GM23338 (cell line): ENCODE results near the gene GRIK5. TPM values are rescaled to one million over a fixed set of nuclear protein-coding genes. Genes with fewer than 3 reads are reported as not detected.
"Not testable (repeated sequence)": the region's sequence is repeated elsewhere in the genome, so short reads cannot be mapped to it uniquely, and the experiment has no call there.

ENCODE experiments used
- ATAC-seq: fragments of 200-7000 bp; cut with Tn5 transposase; 3 replicates; pipeline ENCODE4 v1.9.1; 2020
- DNase-seq: peaks from one replicate; pipeline ENCODE4 v3.0.0-alpha.2; 2015; ENCODE audit warnings: low spot score
- H2AFZ ChIP-seq: fragments of 200-600 bp; sonication (generic); 2 replicates; pipeline ENCODE4 v1.8.0; 2016; ENCODE audit warnings: antibody characterized with exemption, mild to moderate bottlenecking, moderate library complexity
- H3F3A ChIP-seq: fragments of 200-600 bp; sonication (generic); replicated peaks from 2 replicates; pipeline ENCODE4 v1.8.0; 2017; ENCODE audit warnings: antibody characterized with exemption, mixed run types, low read depth
- H3K27ac ChIP-seq: fragments of 200-600 bp; sonication (generic); 2 replicates; pipeline ENCODE4 v1.6.1; 2016; ENCODE audit warnings: low read depth
- H3K27me3 ChIP-seq: fragments of 200-600 bp; sonication (generic); 2 replicates; pipeline ENCODE4 v1.8.0; 2016; ENCODE audit warnings: mild to moderate bottlenecking, mixed run types, moderate library complexity; ENCODE audit not compliant: insufficient read depth
- H3K36me3 ChIP-seq: fragments of 200-600 bp; sonication (generic); 2 replicates; pipeline ENCODE4 v1.8.0; 2016; ENCODE audit warnings: mild to moderate bottlenecking; ENCODE audit not compliant: insufficient read depth
- H3K4me1 ChIP-seq: fragments of 200-600 bp; sonication (generic); 2 replicates; pipeline ENCODE4 v1.8.0; 2016; ENCODE audit warnings: mild to moderate bottlenecking, moderate library complexity; ENCODE audit not compliant: insufficient read depth
- H3K4me2 ChIP-seq: fragments of 200-600 bp; sonication (generic); 2 replicates; pipeline ENCODE4 v1.7.1; 2017; ENCODE audit warnings: mixed run types
- H3K4me3 ChIP-seq: fragments of 200-600 bp; sonication (generic); 2 replicates; pipeline ENCODE4 v1.6.1; 2016; ENCODE audit warnings: mixed run types
- H3K79me2 ChIP-seq: fragments of 200-600 bp; sonication (generic); replicated peaks from 2 replicates; pipeline ENCODE4 v1.8.0; 2017; ENCODE audit warnings: mild to moderate bottlenecking; ENCODE audit not compliant: insufficient read depth
- H3K9me2 ChIP-seq: fragments of 200-600 bp; sonication (generic); 2 replicates; pipeline ENCODE4 v1.8.0; 2017; ENCODE audit not compliant: insufficient read depth
- H4K20me1 ChIP-seq: fragments of 200-600 bp; sonication (generic); replicated peaks from 2 replicates; pipeline ENCODE4 v1.8.0; 2017; ENCODE audit warnings: mild to moderate bottlenecking; ENCODE audit not compliant: insufficient read depth
- H3K27ac Mint-ChIP-seq: 2 replicates; pipeline ENCODE4 v1.8.0; 2020; ENCODE audit warnings: inconsistent platforms, mild to moderate bottlenecking, moderate library complexity, mixed read lengths
- H3K27me3 Mint-ChIP-seq: 3 replicates; pipeline ENCODE4 v1.8.0; 2022; ENCODE audit warnings: low read depth, mild to moderate bottlenecking, moderate library complexity, mixed read lengths, inconsistent platforms; ENCODE audit not compliant: insufficient read depth, poor library complexity
- H3K36me3 Mint-ChIP-seq: 3 replicates; pipeline ENCODE4 v1.8.0; 2021; ENCODE audit warnings: low read depth, mild to moderate bottlenecking, inconsistent platforms, moderate library complexity, mixed read lengths
- H3K4me1 Mint-ChIP-seq: 3 replicates; pipeline ENCODE4 v1.8.0; 2020; ENCODE audit warnings: mild to moderate bottlenecking, inconsistent platforms, mixed read lengths
- H3K4me3 Mint-ChIP-seq: 3 replicates; pipeline ENCODE4 v1.8.0; 2021; ENCODE audit warnings: moderate library complexity, mild to moderate bottlenecking, inconsistent platforms, mixed read lengths
- H3K9me3 Mint-ChIP-seq: 3 replicates; pipeline ENCODE4 v1.8.0; 2020; ENCODE audit warnings: moderate library complexity, mild to moderate bottlenecking, inconsistent platforms, mixed read lengths
- CREB1 ChIP-seq: fragments of 250-450 bp; sonication (Bioruptor Pico); IDR thresholded peaks from 2 replicates; pipeline ENCODE4 v1.5.0; 2020; ENCODE audit warnings: low read depth, mild to moderate bottlenecking, moderate library complexity
- EZH2 ChIP-seq: fragments of 200-600 bp; sonication (generic); IDR thresholded peaks from one replicate; pipeline ENCODE4 v1.8.0; 2017; ENCODE audit warnings: antibody characterized with exemption, mild to moderate bottlenecking, low read depth; ENCODE audit not compliant: unreplicated experiment
- POLR2AphosphoS5 ChIP-seq: IDR thresholded peaks from 2 replicates; pipeline ENCODE4 v1.6.1; 2016; ENCODE audit warnings: antibody characterized with exemption, low read depth
- ZNF114 ChIP-seq: fragments of 250-450 bp; sonication (Bioruptor Pico); IDR thresholded peaks from 2 replicates; pipeline ENCODE4 v1.5.0; 2020; ENCODE audit warnings: mild to moderate bottlenecking, moderate library complexity
- ZNF331 ChIP-seq: fragments of 250-450 bp; sonication (Bioruptor Pico); IDR thresholded peaks from 2 replicates; pipeline ENCODE4 v1.5.0; 2020; ENCODE audit warnings: low read depth, mild to moderate bottlenecking, moderate library complexity
- polyA plus RNA-seq: library from polyadenylated mRNA; unstranded; fragments of >200 nt; fragmentation: Nextera tagmentation; extraction: Ambion mirVana; gene quantifications from 2 replicates; pipeline ENCODE4 v1.2.1, GENCODE V29; 2016
- total RNA-seq: library from RNA; depleted of rRNA; stranded (reverse); fragments of >200 nt; shearing (Covaris generic); gene quantifications from 2 replicates; pipeline ENCODE4 v1.2.3, GENCODE V29; 2014
- TF ChIP-seq, protein P1 (sequence below): fragments of 250-450 bp; sonication (Bioruptor Pico); IDR thresholded peaks from 2 replicates; pipeline ENCODE4 v1.5.0; 2020; ENCODE audit warnings: mild to moderate bottlenecking, moderate library complexity
- TF ChIP-seq, protein P2 (sequence below), 2 experiments: fragments of 200-600 bp in 1 of 2; sonication (generic) in 1 of 2; conservative IDR thresholded peaks; 2 replicates each; pipeline versions ENCODE4 v1.5.1 to v1.6.1; 2016 to 2017; ENCODE audit warnings: antibody characterized with exemption in 2 of 2, low read depth in 2 of 2, mild to moderate bottlenecking in 2 of 2, moderate library complexity in 1 of 2

The GRIK5 gene
- total and polyA plus RNA-seq, 2 experiments from 2014 or later = 5.1 to 42.5 TPM

DNA sequence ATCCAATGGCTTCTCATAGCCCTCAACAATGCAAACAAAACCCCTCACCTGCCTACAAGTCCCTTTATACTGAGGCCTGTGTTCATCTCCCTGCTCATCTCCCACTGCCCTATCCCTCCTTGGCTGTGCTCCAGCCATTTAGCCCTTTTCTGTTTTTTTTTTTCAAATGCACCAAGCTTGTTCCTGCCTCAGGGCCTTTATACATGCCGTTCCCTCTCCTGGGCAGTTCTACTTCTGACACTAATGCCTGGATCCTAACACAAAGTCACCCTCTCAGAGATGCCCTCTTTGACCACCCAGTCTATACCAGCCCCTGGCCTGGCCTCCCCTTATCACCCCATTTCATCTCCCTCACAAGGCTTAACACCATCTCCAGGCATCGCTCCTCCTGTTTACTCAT is 32.9 kb upstream of the GRIK5 start (continued):
- TF ChIP-seq, protein P1, sequence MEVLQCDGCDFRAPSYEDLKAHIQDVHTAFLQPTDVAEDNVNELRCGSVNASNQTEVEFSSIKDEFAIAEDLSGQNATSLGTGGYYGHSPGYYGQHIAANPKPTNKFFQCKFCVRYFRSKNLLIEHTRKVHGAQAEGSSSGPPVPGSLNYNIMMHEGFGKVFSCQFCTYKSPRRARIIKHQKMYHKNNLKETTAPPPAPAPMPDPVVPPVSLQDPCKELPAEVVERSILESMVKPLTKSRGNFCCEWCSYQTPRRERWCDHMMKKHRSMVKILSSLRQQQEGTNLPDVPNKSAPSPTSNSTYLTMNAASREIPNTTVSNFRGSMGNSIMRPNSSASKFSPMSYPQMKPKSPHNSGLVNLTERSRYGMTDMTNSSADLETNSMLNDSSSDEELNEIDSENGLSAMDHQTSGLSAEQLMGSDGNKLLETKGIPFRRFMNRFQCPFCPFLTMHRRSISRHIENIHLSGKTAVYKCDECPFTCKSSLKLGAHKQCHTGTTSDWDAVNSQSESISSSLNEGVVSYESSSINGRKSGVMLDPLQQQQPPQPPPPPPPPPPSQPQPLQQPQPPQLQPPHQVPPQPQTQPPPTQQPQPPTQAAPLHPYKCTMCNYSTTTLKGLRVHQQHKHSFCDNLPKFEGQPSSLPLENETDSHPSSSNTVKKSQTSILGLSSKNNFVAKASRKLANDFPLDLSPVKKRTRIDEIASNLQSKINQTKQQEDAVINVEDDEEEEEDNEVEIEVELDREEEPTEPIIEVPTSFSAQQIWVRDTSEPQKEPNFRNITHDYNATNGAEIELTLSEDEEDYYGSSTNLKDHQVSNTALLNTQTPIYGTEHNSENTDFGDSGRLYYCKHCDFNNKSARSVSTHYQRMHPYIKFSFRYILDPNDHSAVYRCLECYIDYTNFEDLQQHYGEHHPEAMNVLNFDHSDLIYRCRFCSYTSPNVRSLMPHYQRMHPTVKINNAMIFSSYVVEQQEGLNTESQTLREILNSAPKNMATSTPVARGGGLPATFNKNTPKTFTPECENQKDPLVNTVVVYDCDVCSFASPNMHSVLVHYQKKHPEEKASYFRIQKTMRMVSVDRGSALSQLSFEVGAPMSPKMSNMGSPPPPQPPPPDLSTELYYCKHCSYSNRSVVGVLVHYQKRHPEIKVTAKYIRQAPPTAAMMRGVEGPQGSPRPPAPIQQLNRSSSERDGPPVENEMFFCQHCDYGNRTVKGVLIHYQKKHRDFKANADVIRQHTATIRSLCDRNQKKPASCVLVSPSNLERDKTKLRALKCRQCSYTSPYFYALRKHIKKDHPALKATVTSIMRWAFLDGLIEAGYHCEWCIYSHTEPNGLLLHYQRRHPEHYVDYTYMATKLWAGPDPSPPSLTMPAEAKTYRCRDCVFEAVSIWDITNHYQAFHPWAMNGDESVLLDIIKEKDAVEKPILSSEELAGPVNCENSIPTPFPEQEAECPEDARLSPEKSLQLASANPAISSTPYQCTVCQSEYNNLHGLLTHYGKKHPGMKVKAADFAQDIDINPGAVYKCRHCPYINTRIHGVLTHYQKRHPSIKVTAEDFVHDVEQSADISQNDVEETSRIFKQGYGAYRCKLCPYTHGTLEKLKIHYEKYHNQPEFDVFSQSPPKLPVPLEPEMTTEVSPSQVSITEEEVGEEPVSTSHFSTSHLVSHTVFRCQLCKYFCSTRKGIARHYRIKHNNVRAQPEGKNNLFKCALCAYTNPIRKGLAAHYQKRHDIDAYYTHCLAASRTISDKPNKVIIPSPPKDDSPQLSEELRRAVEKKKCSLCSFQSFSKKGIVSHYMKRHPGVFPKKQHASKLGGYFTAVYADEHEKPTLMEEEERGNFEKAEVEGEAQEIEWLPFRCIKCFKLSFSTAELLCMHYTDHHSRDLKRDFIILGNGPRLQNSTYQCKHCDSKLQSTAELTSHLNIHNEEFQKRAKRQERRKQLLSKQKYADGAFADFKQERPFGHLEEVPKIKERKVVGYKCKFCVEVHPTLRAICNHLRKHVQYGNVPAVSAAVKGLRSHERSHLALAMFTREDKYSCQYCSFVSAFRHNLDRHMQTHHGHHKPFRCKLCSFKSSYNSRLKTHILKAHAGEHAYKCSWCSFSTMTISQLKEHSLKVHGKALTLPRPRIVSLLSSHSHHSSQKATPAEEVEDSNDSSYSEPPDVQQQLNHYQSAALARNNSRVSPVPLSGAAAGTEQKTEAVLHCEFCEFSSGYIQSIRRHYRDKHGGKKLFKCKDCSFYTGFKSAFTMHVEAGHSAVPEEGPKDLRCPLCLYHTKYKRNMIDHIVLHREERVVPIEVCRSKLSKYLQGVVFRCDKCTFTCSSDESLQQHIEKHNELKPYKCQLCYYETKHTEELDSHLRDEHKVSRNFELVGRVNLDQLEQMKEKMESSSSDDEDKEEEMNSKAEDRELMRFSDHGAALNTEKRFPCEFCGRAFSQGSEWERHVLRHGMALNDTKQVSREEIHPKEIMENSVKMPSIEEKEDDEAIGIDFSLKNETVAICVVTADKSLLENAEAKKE (CRISPR knock-in tag) = no peak
- no peak for TF ChIP-seq CREB1
- TF ChIP-seq ZNF331 (CRISPR knock-in tag) = no peak
- TF ChIP-seq ZNF114 (CRISPR knock-in tag) = no peak
- TF ChIP-seq EZH2 = no peak
- TF ChIP-seq, protein P2, sequence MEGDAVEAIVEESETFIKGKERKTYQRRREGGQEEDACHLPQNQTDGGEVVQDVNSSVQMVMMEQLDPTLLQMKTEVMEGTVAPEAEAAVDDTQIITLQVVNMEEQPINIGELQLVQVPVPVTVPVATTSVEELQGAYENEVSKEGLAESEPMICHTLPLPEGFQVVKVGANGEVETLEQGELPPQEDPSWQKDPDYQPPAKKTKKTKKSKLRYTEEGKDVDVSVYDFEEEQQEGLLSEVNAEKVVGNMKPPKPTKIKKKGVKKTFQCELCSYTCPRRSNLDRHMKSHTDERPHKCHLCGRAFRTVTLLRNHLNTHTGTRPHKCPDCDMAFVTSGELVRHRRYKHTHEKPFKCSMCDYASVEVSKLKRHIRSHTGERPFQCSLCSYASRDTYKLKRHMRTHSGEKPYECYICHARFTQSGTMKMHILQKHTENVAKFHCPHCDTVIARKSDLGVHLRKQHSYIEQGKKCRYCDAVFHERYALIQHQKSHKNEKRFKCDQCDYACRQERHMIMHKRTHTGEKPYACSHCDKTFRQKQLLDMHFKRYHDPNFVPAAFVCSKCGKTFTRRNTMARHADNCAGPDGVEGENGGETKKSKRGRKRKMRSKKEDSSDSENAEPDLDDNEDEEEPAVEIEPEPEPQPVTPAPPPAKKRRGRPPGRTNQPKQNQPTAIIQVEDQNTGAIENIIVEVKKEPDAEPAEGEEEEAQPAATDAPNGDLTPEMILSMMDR (conservative IDR thresholded peaks at IDR 0.05; ENCODE audit: low read depth in 2 of 2) = no peak
- no peak for TF ChIP-seq POLR2AphosphoS5

DNA sequence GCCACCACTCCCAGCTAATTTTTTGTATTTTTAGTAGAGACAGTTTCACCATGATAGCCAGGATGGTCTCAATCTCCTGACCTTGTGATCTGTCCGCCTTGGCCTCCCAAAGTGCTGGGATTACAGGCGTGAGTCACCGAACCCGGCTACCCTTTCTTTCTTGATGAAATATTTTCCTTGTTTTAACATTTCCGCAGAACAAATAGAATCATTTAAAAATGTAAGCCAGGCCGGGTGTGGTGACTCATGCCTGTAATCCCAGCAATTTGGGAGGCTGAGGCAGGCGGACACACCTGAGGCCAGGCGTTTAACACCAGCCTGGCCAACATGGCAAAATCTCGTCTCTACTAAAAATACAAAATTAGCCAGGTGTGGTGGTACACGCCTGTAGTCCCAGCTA is 30.2 kb upstream of the GRIK5 start:
- not testable (repeated sequence) for H3K4me3 Mint-ChIP-seq, H3K27ac ChIP-seq, DNase-seq, H3F3A ChIP-seq, H3K4me2 ChIP-seq, H3K79me2 ChIP-seq, H3K9me3 Mint-ChIP-seq, H3K4me1 ChIP-seq, H4K20me1 ChIP-seq, H3K9me2 ChIP-seq, H3K4me3 ChIP-seq, H3K36me3 Mint-ChIP-seq, H3K27ac Mint-ChIP-seq, H2AFZ ChIP-seq, ATAC-seq, H3K27me3 Mint-ChIP-seq, H3K36me3 ChIP-seq, H3K27me3 ChIP-seq
- H3K4me1 Mint-ChIP-seq = peaks cover 15% of the 10 kb centered on the region
